ENCODE measurements around the gene STRN4. TPM values are rescaled to one million over a fixed set of nuclear protein-coding genes. Genes with fewer than 3 reads are reported as not detected.
A peak's percentile ranks its signal among the peaks of the same experiment; 100 is the strongest.

Gene STRN4
- total RNA-seq, 1 experiment from 2014 or later = 143 TPM

DNA sequence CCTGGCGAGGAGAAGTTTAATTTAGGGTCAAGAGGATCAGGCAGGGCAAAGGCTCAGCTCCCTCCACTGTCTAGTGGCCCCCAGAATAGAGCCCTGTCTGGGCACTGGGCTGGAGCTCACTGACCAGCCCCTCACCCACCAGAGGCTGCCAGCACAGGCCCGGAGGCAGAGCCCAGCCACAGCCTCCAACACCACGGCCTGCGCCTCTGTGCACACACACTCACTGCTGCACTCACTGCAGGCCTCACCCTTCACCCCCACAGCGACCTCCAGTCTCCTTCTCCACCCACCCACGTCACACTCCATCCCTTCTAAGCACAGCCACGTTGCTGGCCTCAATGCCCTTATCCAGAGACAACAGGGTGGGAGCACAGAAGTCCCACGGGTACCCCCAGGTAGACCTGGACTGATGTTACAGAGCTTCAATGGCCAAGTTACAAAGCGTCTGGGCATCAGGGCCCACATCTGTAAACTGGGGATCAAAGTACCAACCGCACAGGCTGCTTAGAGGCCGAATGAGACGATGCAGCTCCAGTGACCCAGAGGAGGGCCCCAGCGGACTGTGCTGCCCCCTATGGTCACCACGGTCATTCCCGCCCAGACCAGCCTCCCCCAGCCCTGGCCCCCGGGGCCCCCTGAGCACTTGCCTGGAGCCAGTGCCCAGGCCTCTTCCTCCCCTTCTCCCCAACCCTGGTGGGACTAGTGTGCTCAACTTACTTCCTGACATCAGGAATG lies 24.8 kb downstream of the STRN4 start:
- no peaks in the 10 kb centered on the region for H4K20me1 ChIP-seq (ENCODE audit: control insufficient read depth, insufficient read depth, insufficient read length)
- H2BK12ac ChIP-seq (ENCODE audit: insufficient read length, low read depth, low read length) = no peak overlapping the region
- H2BK15ac ChIP-seq (ENCODE audit: low read depth, low read length) = no peak overlapping the region
- H3K27ac Mint-ChIP-seq = peak overlapping the region in 2 of 3 experiments; percentile 26 to 81; a peak in 3 of 7 replicates
- WGBS (ENCODE audit: extremely low coverage, insufficient read length, low lambda C conversion rate) = no CpG with 5 or more reads among the region's 16 CpGs
- no peaks in the 10 kb centered on the region for H3K27me3 ChIP-seq (ENCODE audit: insufficient read depth, low read length)
- no peaks in the 10 kb centered on the region; the same call in 1 of the 2 replicates for H3K27me3 Mint-ChIP-seq (ENCODE audit: low read depth)
- no peak overlapping the region for H3K27ac ChIP-seq (ENCODE audit: insufficient read length, low read depth, low read length)
- H3K9me3 Mint-ChIP-seq = no peaks in the 10 kb centered on the region
- H3T11ph ChIP-seq (ENCODE audit: low read length) = no peak overlapping the region
- no peak overlapping the region for H2AFZ ChIP-seq (ENCODE audit: low read length)
- no peak overlapping the region for H2BK120ac ChIP-seq (ENCODE audit: low read depth, low read length, poor library complexity, severe bottlenecking)
- H2BK20ac ChIP-seq (ENCODE audit: low read depth, low read length, poor library complexity, severe bottlenecking) = no peak overlapping the region
- no peak overlapping the region for H4K91ac ChIP-seq (ENCODE audit: insufficient read length, low read depth, low read length)
- H3K14ac ChIP-seq (ENCODE audit: insufficient read depth, low read length) = no peak overlapping the region
- no peak overlapping the region; a peak in 1 of 5 replicates for H3K4me3 Mint-ChIP-seq
- H4K8ac ChIP-seq (replicated peaks; ENCODE audit: insufficient read length, low read depth, low read length) = no peak overlapping the region
- H2AK5ac ChIP-seq (ENCODE audit: insufficient read length, low read length) = no peak overlapping the region
- H2BK5ac ChIP-seq (ENCODE audit: insufficient read length, low read length) = no peak overlapping the region
- no peak overlapping the region for H3K4me2 ChIP-seq (ENCODE audit: insufficient read depth, insufficient read length, low read length)
- no peak overlapping the region for H4K5ac ChIP-seq (ENCODE audit: insufficient read length, low read depth, low read length)
- H3K36me3 Mint-ChIP-seq (ENCODE audit: insufficient read depth in 1 of 3, low read depth in 3 of 3) = peaks cover 33 to 58% (median 58%) of the 10 kb centered on the region in 3 experiments
- H3K56ac ChIP-seq (ENCODE audit: insufficient read length, low read depth, low read length) = no peak overlapping the region
- no peak overlapping the region for H3K18ac ChIP-seq (ENCODE audit: insufficient read length, low read depth, low read length)
- H3K79me2 ChIP-seq (ENCODE audit: insufficient read depth, low read length) = no peaks in the 10 kb centered on the region
- H3K23ac ChIP-seq (ENCODE audit: insufficient read length, low read depth, low read length) = no peak overlapping the region
- peak; percentile 56 for DNase-seq
- peaks cover 6% of the 10 kb centered on the region for H3K23me2 ChIP-seq (ENCODE audit: insufficient read length, low read depth, low read length, poor library complexity, severe bottlenecking)
- H3K4ac ChIP-seq (ENCODE audit: low read depth, low read length) = no peak overlapping the region
- no peaks in the 10 kb centered on the region for H3K9me3 ChIP-seq (ENCODE audit: control insufficient read depth, low read depth, low read length)
- peaks cover 15 to 17% of the 10 kb centered on the region in 2 experiments for H3K4me1 Mint-ChIP-seq
- peak; percentile 60 for TF ChIP-seq CTCF (conservative IDR thresholded peaks at IDR 0.05)
- no peaks in the 10 kb centered on the region; the same call in 1 of the 2 replicates for H3K4me1 ChIP-seq (ENCODE audit: insufficient read depth, low read length)
- no peaks in the 10 kb centered on the region for H3K79me1 ChIP-seq (ENCODE audit: insufficient read depth, low read depth, low read length, poor library complexity, severe bottlenecking)
- H3K9ac ChIP-seq (ENCODE audit: extremely low read depth, insufficient read length, low read length) = no peak overlapping the region
